Measurements from ENCODE around the gene CEMP1. TPM values are rescaled to one million over a fixed set of nuclear protein-coding genes. Genes with fewer than 3 reads are reported as not detected.
A peak's percentile ranks its signal among the peaks of the same experiment; 100 is the strongest.

Gene CEMP1
- total RNA-seq, 1 donor from 2014 or later, result not detected

- H3K27me3 ChIP-seq (ENCODE audit: control insufficient read depth in 3 of 3, insufficient read depth in 3 of 3, low read length in 3 of 3), result no peaks in the 10 kb centered on the region
- no peaks in the 10 kb centered on the region for H3K9me3 ChIP-seq (ENCODE audit: control insufficient read depth in 3 of 3, low read length in 3 of 3)
- H3K4me1 ChIP-seq (ENCODE audit: control insufficient read depth in 3 of 3, insufficient read depth in 3 of 3, low read length in 3 of 3), result peaks cover 13 to 27% (median 19%) of the 10 kb centered on the region in 3 donors
- peak overlapping the region in 1 of 3 donors; percentile 83 for H3K4me3 ChIP-seq (ENCODE audit: low read length in 3 of 3)
- peak overlapping the region; percentile 95 for H3K27ac ChIP-seq (ENCODE audit: low read depth, low read length)
- H3K9ac ChIP-seq (ENCODE audit: low read depth in 1 of 3, low read length in 3 of 3), result peak overlapping the region in 2 of 3 donors; percentile 71 to 85
- peaks cover 24 to 27% (median 25%) of the 10 kb centered on the region in 3 donors for H3K36me3 ChIP-seq (ENCODE audit: control insufficient read depth in 3 of 3, insufficient read depth in 3 of 3, low read length in 3 of 3)
Observed at GRCh38 chr16:2530629-2531318, 434 bp downstream of the CEMP1 start.

- Histone ChIP-seq H3K4me1 (ENCODE audit: control insufficient read depth in 3 of 3, insufficient read depth in 3 of 3, low read length in 3 of 3) (peaks cover 13 to 24% (median 18%) of the 10 kb centered on the region in 3 donors), H3K9me3 (ENCODE audit: control insufficient read depth in 3 of 3, low read length in 3 of 3) (no peaks in the 10 kb centered on the region), H3K27ac (ENCODE audit: low read depth, low read length) (no peak overlapping the region), H3K4me3 (ENCODE audit: low read length in 3 of 3) (no peak overlapping the region), H3K27me3 (ENCODE audit: control insufficient read depth in 3 of 3, insufficient read depth in 3 of 3, low read length in 3 of 3) (no peaks in the 10 kb centered on the region), H3K9ac (ENCODE audit: low read depth in 1 of 3, low read length in 3 of 3) (peak overlapping the region in 1 of 3 donors; percentile 25), H3K36me3 (ENCODE audit: control insufficient read depth in 3 of 3, insufficient read depth in 3 of 3, low read length in 3 of 3) (peaks cover 24 to 28% (median 25%) of the 10 kb centered on the region in 3 donors)
Observed at GRCh38 chr16:2529961-2530628, 1.1 kb downstream of the CEMP1 start.

GRCh38 chr16:2529061-2529931 is 1.9 kb downstream of the CEMP1 start:
- no peaks in the 10 kb centered on the region for H3K27me3 ChIP-seq (ENCODE audit: control insufficient read depth in 3 of 3, insufficient read depth in 3 of 3, low read length in 3 of 3)
- peaks cover 13 to 24% (median 18%) of the 10 kb centered on the region in 3 donors for H3K4me1 ChIP-seq (ENCODE audit: control insufficient read depth in 3 of 3, insufficient read depth in 3 of 3, low read length in 3 of 3)
- peaks cover 25 to 31% (median 29%) of the 10 kb centered on the region in 3 donors for H3K36me3 ChIP-seq (ENCODE audit: control insufficient read depth in 3 of 3, insufficient read depth in 3 of 3, low read length in 3 of 3)
- H3K4me3 ChIP-seq (ENCODE audit: low read length in 3 of 3), result no peak overlapping the region
- no peak overlapping the region for H3K9ac ChIP-seq (ENCODE audit: low read depth in 1 of 3, low read length in 3 of 3)
- no peak overlapping the region for H3K27ac ChIP-seq (ENCODE audit: low read depth, low read length)
- H3K9me3 ChIP-seq (ENCODE audit: control insufficient read depth in 3 of 3, low read length in 3 of 3), result no peaks in the 10 kb centered on the region

GRCh38 chr16:2528161-2529060 is 2.8 kb downstream of the CEMP1 start:
- H3K4me3 ChIP-seq (ENCODE audit: low read length in 3 of 3), result no peak overlapping the region
- peaks cover 13 to 28% (median 18%) of the 10 kb centered on the region in 3 donors for H3K4me1 ChIP-seq (ENCODE audit: control insufficient read depth in 3 of 3, insufficient read depth in 3 of 3, low read length in 3 of 3)
- H3K27me3 ChIP-seq (ENCODE audit: control insufficient read depth in 3 of 3, insufficient read depth in 3 of 3, low read length in 3 of 3), result no peaks in the 10 kb centered on the region
- peaks cover 31 to 40% (median 38%) of the 10 kb centered on the region in 3 donors for H3K36me3 ChIP-seq (ENCODE audit: control insufficient read depth in 3 of 3, insufficient read depth in 3 of 3, low read length in 3 of 3)
- H3K27ac ChIP-seq (ENCODE audit: low read depth, low read length), result no peak overlapping the region
- no peak overlapping the region for H3K9ac ChIP-seq (ENCODE audit: low read depth in 1 of 3, low read length in 3 of 3)
- no peaks in the 10 kb centered on the region for H3K9me3 ChIP-seq (ENCODE audit: control insufficient read depth in 3 of 3, low read length in 3 of 3)

- Histone ChIP-seq H3K4me1 (ENCODE audit: control insufficient read depth in 3 of 3, insufficient read depth in 3 of 3, low read length in 3 of 3) (peaks cover 12 to 30% (median 17%) of the 10 kb centered on the region in 3 donors), H3K27ac (ENCODE audit: low read depth, low read length) (no peak overlapping the region), H3K9me3 (ENCODE audit: control insufficient read depth in 3 of 3, low read length in 3 of 3) (no peaks in the 10 kb centered on the region), H3K36me3 (ENCODE audit: control insufficient read depth in 3 of 3, insufficient read depth in 3 of 3, low read length in 3 of 3) (peaks cover 34 to 42% (median 41%) of the 10 kb centered on the region in 3 donors), H3K9ac (ENCODE audit: low read depth in 1 of 3, low read length in 3 of 3) (no peak overlapping the region), H3K4me3 (ENCODE audit: low read length in 3 of 3) (no peak overlapping the region), H3K27me3 (ENCODE audit: control insufficient read depth in 3 of 3, insufficient read depth in 3 of 3, low read length in 3 of 3) (no peaks in the 10 kb centered on the region)
Observed at GRCh38 chr16:2527784-2528100, 3.5 kb downstream of the CEMP1 start.

GRCh38 chr16:2527071-2527783 is 4.0 kb downstream of the CEMP1 start:
- no peak overlapping the region for H3K27ac ChIP-seq (ENCODE audit: low read depth, low read length)
- H3K4me3 ChIP-seq (ENCODE audit: low read length in 3 of 3), result no peak overlapping the region
- no peaks in the 10 kb centered on the region for H3K9me3 ChIP-seq (ENCODE audit: control insufficient read depth in 3 of 3, low read length in 3 of 3)
- H3K36me3 ChIP-seq (ENCODE audit: control insufficient read depth in 3 of 3, insufficient read depth in 3 of 3, low read length in 3 of 3), result peaks cover 34 to 42% (median 41%) of the 10 kb centered on the region in 3 donors
- no peak overlapping the region for H3K9ac ChIP-seq (ENCODE audit: low read depth in 1 of 3, low read length in 3 of 3)
- no peaks in the 10 kb centered on the region for H3K27me3 ChIP-seq (ENCODE audit: control insufficient read depth in 3 of 3, insufficient read depth in 3 of 3, low read length in 3 of 3)
- peaks cover 7 to 25% (median 13%) of the 10 kb centered on the region in 3 donors for H3K4me1 ChIP-seq (ENCODE audit: control insufficient read depth in 3 of 3, insufficient read depth in 3 of 3, low read length in 3 of 3)

GRCh38 chr16:2526135-2526534 is 5.1 kb downstream of the CEMP1 start:
- no peak overlapping the region for H3K27ac ChIP-seq (ENCODE audit: low read depth, low read length)
- H3K9ac ChIP-seq (ENCODE audit: low read depth in 1 of 3, low read length in 3 of 3), result no peak overlapping the region

GRCh38 chr16:2524339-2524938 is 6.8 kb downstream of the CEMP1 start:
- Histone ChIP-seq H3K27me3 (ENCODE audit: control insufficient read depth in 3 of 3, insufficient read depth in 3 of 3, low read length in 3 of 3) (no peaks in the 10 kb centered on the region), H3K4me1 (ENCODE audit: control insufficient read depth in 3 of 3, insufficient read depth in 3 of 3, low read length in 3 of 3) (peaks cover 12 to 24% (median 13%) of the 10 kb centered on the region in 3 donors), H3K9ac (ENCODE audit: low read depth in 1 of 3, low read length in 3 of 3) (no peak overlapping the region), H3K27ac (ENCODE audit: low read depth, low read length) (no peak overlapping the region), H3K9me3 (ENCODE audit: control insufficient read depth in 3 of 3, low read length in 3 of 3) (no peaks in the 10 kb centered on the region), H3K36me3 (ENCODE audit: control insufficient read depth in 3 of 3, insufficient read depth in 3 of 3, low read length in 3 of 3) (peaks cover 32 to 38% (median 34%) of the 10 kb centered on the region in 3 donors), H3K4me3 (ENCODE audit: low read length in 3 of 3) (no peak overlapping the region)

More at GRCh38 chr16:2526135-2526534, 5.1 kb downstream of the CEMP1 start:
- H3K9me3 ChIP-seq (ENCODE audit: control insufficient read depth in 3 of 3, low read length in 3 of 3), result no peaks in the 10 kb centered on the region
- no peaks in the 10 kb centered on the region for H3K27me3 ChIP-seq (ENCODE audit: control insufficient read depth in 3 of 3, insufficient read depth in 3 of 3, low read length in 3 of 3)
- peaks cover 5 to 23% (median 10%) of the 10 kb centered on the region in 3 donors for H3K4me1 ChIP-seq (ENCODE audit: control insufficient read depth in 3 of 3, insufficient read depth in 3 of 3, low read length in 3 of 3)
- peaks cover 34 to 44% (median 42%) of the 10 kb centered on the region in 3 donors for H3K36me3 ChIP-seq (ENCODE audit: control insufficient read depth in 3 of 3, insufficient read depth in 3 of 3, low read length in 3 of 3)
- no peak overlapping the region for H3K4me3 ChIP-seq (ENCODE audit: low read length in 3 of 3)

Measured in skeletal muscle tissue (tissue), 4 donors.